AG04450 (cell line): ENCODE data around the gene KLRF1. TPM values are rescaled to one million over a fixed set of nuclear protein-coding genes. Genes with fewer than 3 reads are reported as not detected.

Experiments
- CTCF ChIA-PET: fragments of 300-600, 350-600 bp; formaldehyde crosslinking; extraction: SDS; loops from one replicate; lab custom pipeline; 2022; ENCODE audit warnings: antibody characterized with exemption, inconsistent platforms; lab: Charles Lee
- POLR2A ChIA-PET: fragments of 350-600 bp; formaldehyde crosslinking; extraction: SDS; loops from one replicate; lab custom pipeline; 2021; ENCODE audit warnings: antibody characterized with exemption, inconsistent platforms; lab: Yijun Ruan, JAX
- DNase-seq: peaks from one replicate; pipeline ENCODE4 v3.0.0-alpha.2; 2011; ENCODE audit warnings: low read depth, low spot score
- H3K27ac ChIP-seq: one replicate; pipeline ENCODE4 v1.5.1; 2012; ENCODE audit warnings: low read depth, low read length, control low read depth
- H3K27me3 ChIP-seq: one replicate; pipeline ENCODE4 v1.6.0; 2012; ENCODE audit warnings: low read length; ENCODE audit not compliant: control insufficient read depth, insufficient read depth
- H3K4me3 ChIP-seq: 2 replicates; pipeline ENCODE4 v1.5.1; 2011; ENCODE audit warnings: mild to moderate bottlenecking, low read depth, low read length, control low read depth
- H3K9me3 ChIP-seq: 2 replicates; pipeline ENCODE4 v1.5.1; 2012; ENCODE audit warnings: low read length; ENCODE audit not compliant: control insufficient read depth, insufficient read depth
- polyA plus RNA-seq: library from polyadenylated mRNA; depleted of rRNA; stranded (reverse); fragments of >200 nt; gene quantifications from 2 replicates; pipeline ENCODE4 v1.2.3, GENCODE V29; 2011
- TF ChIP-seq, protein P1 (sequence below): IDR thresholded peaks from 2 replicates; pipeline ENCODE4 v1.5.1; 2011; ENCODE audit warnings: low read depth, low read length, control low read depth, inconsistent platforms

The KLRF1 gene
- polyA plus RNA-seq, 1 experiment: not detected

DNA sequence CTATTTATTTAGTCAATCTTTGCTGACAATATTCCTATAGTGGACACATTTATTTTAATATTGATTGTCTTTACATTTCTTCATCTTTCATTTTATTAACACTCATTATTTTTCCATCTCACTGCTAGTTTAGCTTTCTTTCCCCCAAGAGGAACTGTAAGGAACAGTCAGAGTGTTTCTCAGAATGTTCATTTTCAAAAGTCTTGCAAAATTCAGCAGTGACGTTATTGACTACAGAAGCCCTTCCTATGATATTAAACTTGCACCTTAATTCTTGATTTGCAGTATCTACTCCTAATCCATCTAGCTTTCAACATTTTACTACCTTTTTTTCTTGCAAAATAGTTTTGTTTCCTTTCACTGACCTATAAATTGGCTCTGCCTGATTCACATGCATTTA lies 28.9 kb downstream of the KLRF1 start:
- ChIA-PET POLR2A (no interaction called here), CTCF (no interaction called here)
- no peaks in the 10 kb centered on the region for H3K27me3 ChIP-seq
- no peak overlapping the region for H3K4me3 ChIP-seq
- TF ChIP-seq, protein P1, sequence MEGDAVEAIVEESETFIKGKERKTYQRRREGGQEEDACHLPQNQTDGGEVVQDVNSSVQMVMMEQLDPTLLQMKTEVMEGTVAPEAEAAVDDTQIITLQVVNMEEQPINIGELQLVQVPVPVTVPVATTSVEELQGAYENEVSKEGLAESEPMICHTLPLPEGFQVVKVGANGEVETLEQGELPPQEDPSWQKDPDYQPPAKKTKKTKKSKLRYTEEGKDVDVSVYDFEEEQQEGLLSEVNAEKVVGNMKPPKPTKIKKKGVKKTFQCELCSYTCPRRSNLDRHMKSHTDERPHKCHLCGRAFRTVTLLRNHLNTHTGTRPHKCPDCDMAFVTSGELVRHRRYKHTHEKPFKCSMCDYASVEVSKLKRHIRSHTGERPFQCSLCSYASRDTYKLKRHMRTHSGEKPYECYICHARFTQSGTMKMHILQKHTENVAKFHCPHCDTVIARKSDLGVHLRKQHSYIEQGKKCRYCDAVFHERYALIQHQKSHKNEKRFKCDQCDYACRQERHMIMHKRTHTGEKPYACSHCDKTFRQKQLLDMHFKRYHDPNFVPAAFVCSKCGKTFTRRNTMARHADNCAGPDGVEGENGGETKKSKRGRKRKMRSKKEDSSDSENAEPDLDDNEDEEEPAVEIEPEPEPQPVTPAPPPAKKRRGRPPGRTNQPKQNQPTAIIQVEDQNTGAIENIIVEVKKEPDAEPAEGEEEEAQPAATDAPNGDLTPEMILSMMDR: no peak
- H3K27ac ChIP-seq: no peak overlapping the region
- no peaks in the 10 kb centered on the region for H3K9me3 ChIP-seq
- no peak for DNase-seq

DNA sequence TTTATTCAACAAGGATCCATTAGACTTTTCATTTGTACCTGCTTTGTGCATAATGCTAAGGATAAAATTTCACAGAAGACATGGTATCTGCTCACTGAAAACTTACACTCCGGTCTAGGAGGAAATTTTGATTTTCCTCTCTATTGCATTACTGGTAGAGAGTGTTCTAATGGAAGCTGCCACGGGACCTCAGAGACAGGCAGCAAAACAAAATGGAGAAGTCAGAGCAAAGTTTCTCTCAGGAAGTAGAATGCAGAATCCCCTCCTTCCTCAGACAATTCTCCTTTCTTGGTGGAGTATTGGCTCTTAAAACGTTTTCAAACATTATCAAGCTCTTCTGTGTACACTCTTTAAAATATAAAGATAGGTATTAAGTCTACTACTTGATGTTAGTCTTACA lies 29.6 kb downstream of the KLRF1 start:
- TF ChIP-seq, protein P1: no peak
- ChIA-PET POLR2A (no interaction called here), CTCF (no interaction called here)

DNA sequence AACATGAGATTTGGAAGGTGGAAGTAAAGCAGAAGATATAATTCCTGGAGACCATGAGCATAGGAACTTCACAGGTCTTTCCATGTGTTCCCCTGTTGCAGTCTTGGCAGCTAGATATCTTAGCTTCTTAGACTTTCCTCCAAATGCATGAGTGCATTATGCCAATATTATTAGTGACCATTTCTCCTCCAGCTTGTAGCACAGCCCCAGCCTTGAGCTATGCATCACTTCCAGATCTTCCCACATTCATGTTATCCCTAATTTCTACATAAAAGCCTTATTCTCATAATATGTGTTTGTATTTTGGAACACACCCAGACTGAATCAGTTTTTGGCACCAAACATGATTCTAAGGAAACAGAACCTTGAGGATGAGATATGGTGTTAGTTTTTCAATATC lies 30.9 kb downstream of the KLRF1 start:
- ChIA-PET CTCF (no interaction called here), POLR2A (no interaction called here)
- TF ChIP-seq, protein P1: no peak
- H3K9me3 ChIP-seq: no peaks in the 10 kb centered on the region
- H3K4me3 ChIP-seq: no peak overlapping the region
- DNase-seq: no peak
- H3K27me3 ChIP-seq: no peaks in the 10 kb centered on the region
- no peak overlapping the region for H3K27ac ChIP-seq

More for the DNA sequence above, 29.6 kb downstream of the KLRF1 start:
- Histone ChIP-seq H3K9me3 (no peaks in the 10 kb centered on the region), H3K27ac (no peak overlapping the region), H3K4me3 (no peak overlapping the region), H3K27me3 (no peaks in the 10 kb centered on the region)
- DNase-seq: no peak

DNA sequence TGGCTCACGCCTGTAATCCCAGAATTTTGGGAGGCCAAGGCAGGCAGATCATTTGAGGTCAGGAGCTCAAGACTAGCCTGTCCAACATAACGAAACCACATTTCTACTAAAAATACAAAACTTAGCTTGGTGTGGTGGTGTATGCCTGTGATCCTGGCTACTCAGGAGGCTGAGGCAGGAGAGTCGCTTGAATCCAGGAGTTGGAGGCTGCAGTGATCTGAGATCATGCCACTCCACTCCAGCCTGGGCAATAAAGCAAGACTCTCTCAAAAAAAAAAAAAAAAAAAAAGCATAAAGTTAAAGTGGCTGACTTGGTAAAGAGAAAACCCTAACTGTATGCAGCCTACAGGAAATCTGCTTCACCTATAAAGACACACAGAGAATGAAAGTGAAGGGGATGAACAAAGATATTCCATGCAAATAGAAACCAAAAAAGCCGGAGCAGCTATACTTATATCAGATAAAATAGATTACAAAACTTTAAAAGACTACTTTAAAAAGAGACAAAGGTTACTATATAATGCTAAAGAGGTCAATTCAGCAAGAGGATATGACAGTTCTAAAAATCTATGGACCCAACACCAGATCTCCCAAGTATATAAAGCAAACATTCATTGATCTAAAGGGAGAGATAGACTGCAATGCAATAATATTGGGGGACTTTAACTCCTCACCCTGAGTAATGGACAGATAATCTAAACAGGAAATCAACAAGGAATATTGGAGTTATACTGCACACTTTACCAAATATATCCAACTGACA lies 37.8 kb downstream of the KLRF1 start:
- no peak overlapping the region for H3K27ac ChIP-seq
- ChIA-PET POLR2A (no interaction called here), CTCF (interaction anchor here (0.6 to 1.1 kb wide), 2 partner anchors 115 to 375 kb away, joined by 3 to 5 read pairs; no protein-coding TSS in a partner anchor)
- no peak for DNase-seq
- TF ChIP-seq, protein P1: no peak
- H3K27me3 ChIP-seq: no peaks in the 10 kb centered on the region
- no peaks in the 10 kb centered on the region for H3K9me3 ChIP-seq
- no peak overlapping the region for H3K4me3 ChIP-seq

DNA sequence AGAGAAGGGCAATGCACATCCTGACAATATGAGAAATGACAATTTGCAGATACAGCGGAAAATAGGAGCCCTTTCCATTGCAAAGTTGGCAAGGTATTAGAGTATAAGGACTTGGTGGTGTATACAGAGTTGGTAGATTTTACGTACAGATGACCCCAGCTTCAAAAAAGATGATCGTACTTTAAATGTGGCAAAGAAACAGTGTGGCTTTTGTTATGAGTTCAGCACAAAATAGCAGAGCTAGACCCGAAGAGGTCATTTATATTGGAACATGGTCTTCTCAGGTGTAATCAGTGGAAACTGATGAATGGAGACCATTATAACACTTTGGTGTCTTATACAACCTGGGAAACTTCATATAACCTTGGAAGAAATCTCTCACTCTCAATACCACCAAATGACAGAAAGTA lies 39.6 kb downstream of the KLRF1 start:
- DNase-seq: no peak
- Histone ChIP-seq H3K27me3 (no peaks in the 10 kb centered on the region), H3K4me3 (no peak overlapping the region), H3K27ac (no peak overlapping the region), H3K9me3 (no peaks in the 10 kb centered on the region)
- TF ChIP-seq, protein P1: no peak
- CTCF ChIA-PET: interaction anchor here (0.5 to 1.5 kb wide), 3 partner anchors 12 to 116 kb away, joined by 3 to 5 read pairs (median 5); no protein-coding TSS in a partner anchor
- POLR2A ChIA-PET: no interaction called here
